Stimulated activated CD8-positive, alpha-beta memory T cell treated with anti-CD3 and anti-CD28 coated beads, Interleukin-7, amount 100 ng/mL, for 4 hours (primary cell): Measurements from ENCODE around the gene OR2G6.
"Not testable (repeated sequence)": the region's sequence is repeated elsewhere in the genome, so short reads cannot be mapped to it uniquely, and the experiment has no call there.

Source experiments
- DNase-seq, 2 donors: peaks; one replicate each; pipeline ENCODE4 v3.0.0-alpha.2; 2020; ENCODE audit warnings: low read depth in 2 of 2

OR2G6 gene

GRCh38 chr1:248574657-248575056 is 66.8 kb downstream of the OR2G6 start, which contains the start of gene OR2T34:
Gene OR2T34, minus strand, starts transcription at chr1:248574757. Its CDS starts 0 bp downstream, at chr1:248574757.
- DNase-seq, result not testable (repeated sequence)

- DNase-seq, result no peak
These were observed 68.5 kb downstream of the OR2G6 start for GRCh38 chr1:248576260-248576980.
